RWPE2 (cell line): ENCODE measurements around the gene IER5L.
A peak's percentile ranks its signal among the peaks of the same experiment; 100 is the strongest.

Experiments used
- ATAC-seq: fragments of 200-7000 bp; cut with Tn5 transposase; 3 replicates; pipeline ENCODE4 v1.9.1; 2021; ENCODE audit warnings: low read depth
- DNase-seq: peaks from one replicate; pipeline ENCODE4 v3.0.0-alpha.2; 2020; ENCODE audit warnings: low spot score
- H3K27ac ChIP-seq: fragments of 450-650 bp; 2 replicates; pipeline ENCODE4 v1.5.1; 2017; ENCODE audit warnings: mild to moderate bottlenecking; ENCODE audit not compliant: poor library complexity, severe bottlenecking
- H3K27me3 ChIP-seq: fragments of 250-450 bp; sonication (Bioruptor Pico); 2 replicates; pipeline ENCODE4 v1.5.1; 2021; ENCODE audit warnings: mild to moderate bottlenecking, moderate library complexity; ENCODE audit not compliant: insufficient read depth, poor library complexity, severe bottlenecking
- H3K36me3 ChIP-seq: fragments of 250-450 bp; sonication (Bioruptor Pico); 2 replicates; pipeline ENCODE4 v1.5.1; 2020; ENCODE audit warnings: low read depth, mild to moderate bottlenecking, moderate library complexity
- H3K4me1 ChIP-seq: fragments of 250-450 bp; sonication (Bioruptor Pico); 2 replicates; pipeline ENCODE4 v1.5.1; 2021; ENCODE audit warnings: mild to moderate bottlenecking, moderate library complexity; ENCODE audit not compliant: insufficient read depth, poor library complexity, severe bottlenecking
- H3K4me3 ChIP-seq: fragments of 250-450 bp; sonication (Bioruptor Pico); 2 replicates; pipeline ENCODE4 v1.5.1; 2021; ENCODE audit warnings: mild to moderate bottlenecking, moderate library complexity; ENCODE audit not compliant: severe bottlenecking
- H3K9me3 ChIP-seq: fragments of 250-450 bp; sonication (Bioruptor Pico); 2 replicates; pipeline ENCODE4 v1.5.1; 2021; ENCODE audit warnings: mild to moderate bottlenecking, moderate library complexity; ENCODE audit not compliant: severe bottlenecking
- CTCF ChIP-seq: fragments of 450-650 bp; IDR thresholded peaks from one replicate; pipeline ENCODE4 v1.5.1; 2017; ENCODE audit warnings: mild to moderate bottlenecking, moderate library complexity; ENCODE audit not compliant: poor library complexity, severe bottlenecking

The IER5L gene

GRCh38 chr9:129184596-129185122 is 6.6 kb upstream of the IER5L start:
- Histone ChIP-seq H3K9me3 (no peaks in the 10 kb centered on the region), H3K4me1 (no peaks in the 10 kb centered on the region), H3K36me3 (no peaks in the 10 kb centered on the region), H3K27me3 (no peaks in the 10 kb centered on the region), H3K27ac (no peak overlapping the region), H3K4me3 (no peak overlapping the region)
- no peak for ATAC-seq
- no peak for DNase-seq
- TF ChIP-seq CTCF = no peak

- ATAC-seq = no peak
These were observed 6.1 kb upstream of the IER5L start for GRCh38 chr9:129184219-129184524.

GRCh38 chr9:129183495-129184218 is 5.6 kb upstream of the IER5L start:
- H3K27me3 ChIP-seq = no peaks in the 10 kb centered on the region
- no peaks in the 10 kb centered on the region for H3K4me1 ChIP-seq
- no peak for TF ChIP-seq CTCF
- ATAC-seq (peak; percentile 24; the same call in 1 of the 3 replicates), DNase-seq (no peak)
- H3K27ac ChIP-seq = no peak overlapping the region
- H3K36me3 ChIP-seq = no peaks in the 10 kb centered on the region
- H3K9me3 ChIP-seq = no peaks in the 10 kb centered on the region
- H3K4me3 ChIP-seq = no peak overlapping the region

More at GRCh38 chr9:129184219-129184524, 6.1 kb upstream of the IER5L start:
- no peaks in the 10 kb centered on the region for H3K36me3 ChIP-seq
- H3K27ac ChIP-seq = no peak overlapping the region
- no peak overlapping the region for H3K4me3 ChIP-seq
- no peak for TF ChIP-seq CTCF
- no peaks in the 10 kb centered on the region for H3K27me3 ChIP-seq
- no peak for DNase-seq
- no peaks in the 10 kb centered on the region for H3K9me3 ChIP-seq
- H3K4me1 ChIP-seq = no peaks in the 10 kb centered on the region

- no peak for DNase-seq
- TF ChIP-seq CTCF = no peak
- no peaks in the 10 kb centered on the region for H3K9me3 ChIP-seq
- H3K36me3 ChIP-seq = no peaks in the 10 kb centered on the region
- H3K4me1 ChIP-seq = no peaks in the 10 kb centered on the region
- H3K27ac ChIP-seq = no peak overlapping the region
- no peak overlapping the region for H3K4me3 ChIP-seq
- no peak for ATAC-seq
- H3K27me3 ChIP-seq = no peaks in the 10 kb centered on the region
These were observed 4.8 kb upstream of the IER5L start for GRCh38 chr9:129182625-129183494.
